ENCODE data around the gene UPF1.
A peak's percentile ranks its signal among the peaks of the same experiment; 100 is the strongest.

Gene UPF1

GRCh38 chr19:18876865-18877264, 45.1 kb downstream of the UPF1 start:
- no peak for DNase-seq

GRCh38 chr19:18878058-18878797, 46.5 kb downstream of the UPF1 start:
- DNase-seq = no peak

GRCh38 chr19:18878858-18879578, 47.3 kb downstream of the UPF1 start:
- no peak for DNase-seq

DNA sequence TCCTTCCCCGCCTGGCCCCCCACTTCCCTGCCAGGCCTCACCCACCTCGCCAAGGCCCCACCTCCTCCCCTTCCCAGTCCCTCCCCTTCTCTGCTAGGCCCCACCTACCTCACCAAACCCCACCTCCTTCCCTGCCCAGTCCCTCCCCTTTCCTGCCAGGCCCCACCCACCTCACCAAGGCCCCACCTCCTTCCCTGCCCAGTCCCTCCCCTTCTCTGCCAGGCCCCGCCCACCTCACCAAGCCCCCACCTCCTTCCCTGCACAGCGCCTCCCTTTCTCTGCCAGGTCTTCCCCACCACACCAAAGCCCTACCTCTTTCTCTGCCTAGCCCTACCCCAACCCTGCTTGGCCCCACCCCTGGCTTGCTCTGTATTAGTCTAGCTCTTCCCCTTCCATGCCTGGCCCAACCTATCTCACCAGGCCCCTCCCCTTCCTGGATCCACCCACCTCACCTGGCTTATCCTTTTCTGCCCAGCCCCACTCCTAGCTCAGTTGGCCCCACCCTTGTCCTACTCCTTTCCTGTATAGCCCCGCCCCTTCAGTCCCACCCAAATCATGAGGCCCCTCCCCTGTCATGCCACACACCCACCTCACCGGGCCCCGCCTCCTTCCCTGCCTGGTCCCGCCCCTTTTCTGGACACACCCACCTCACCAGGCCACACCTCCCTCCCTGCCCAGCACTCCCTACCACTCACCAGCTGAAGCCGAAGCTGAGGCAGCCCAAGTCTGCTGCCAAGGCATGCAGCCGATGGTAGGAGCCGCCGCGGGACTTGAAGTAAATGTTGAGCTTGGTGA, 48.0 kb downstream of the UPF1 start:
- DNase-seq = no peak

DNA sequence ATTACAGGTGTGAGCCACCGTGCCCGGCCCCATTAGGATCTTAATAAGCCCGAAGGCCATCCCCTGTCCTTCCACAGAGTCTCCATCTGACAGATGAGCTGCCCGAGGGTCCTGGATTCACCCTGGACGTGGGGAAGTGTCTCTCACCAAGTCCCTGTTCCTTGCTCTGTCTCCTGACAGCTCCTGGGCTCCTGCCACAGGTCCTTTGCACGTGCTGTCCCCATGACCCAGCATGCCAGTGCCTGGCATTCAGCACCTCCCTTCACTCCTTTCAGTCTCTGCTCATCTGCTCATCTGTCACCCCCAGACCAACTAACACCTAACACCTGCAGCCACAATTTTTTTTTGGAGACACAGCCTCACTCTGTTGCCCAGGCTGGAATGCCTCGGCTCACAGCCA, 49.7 kb downstream of the UPF1 start:
- DNase-seq = no peak

- DNase-seq = no peak
Measured at GRCh38 chr19:18883526-18884304, 52.0 kb downstream of the UPF1 start.

- no peak for DNase-seq
Measured at GRCh38 chr19:18886972-18887371, 55.2 kb downstream of the UPF1 start.

DNA sequence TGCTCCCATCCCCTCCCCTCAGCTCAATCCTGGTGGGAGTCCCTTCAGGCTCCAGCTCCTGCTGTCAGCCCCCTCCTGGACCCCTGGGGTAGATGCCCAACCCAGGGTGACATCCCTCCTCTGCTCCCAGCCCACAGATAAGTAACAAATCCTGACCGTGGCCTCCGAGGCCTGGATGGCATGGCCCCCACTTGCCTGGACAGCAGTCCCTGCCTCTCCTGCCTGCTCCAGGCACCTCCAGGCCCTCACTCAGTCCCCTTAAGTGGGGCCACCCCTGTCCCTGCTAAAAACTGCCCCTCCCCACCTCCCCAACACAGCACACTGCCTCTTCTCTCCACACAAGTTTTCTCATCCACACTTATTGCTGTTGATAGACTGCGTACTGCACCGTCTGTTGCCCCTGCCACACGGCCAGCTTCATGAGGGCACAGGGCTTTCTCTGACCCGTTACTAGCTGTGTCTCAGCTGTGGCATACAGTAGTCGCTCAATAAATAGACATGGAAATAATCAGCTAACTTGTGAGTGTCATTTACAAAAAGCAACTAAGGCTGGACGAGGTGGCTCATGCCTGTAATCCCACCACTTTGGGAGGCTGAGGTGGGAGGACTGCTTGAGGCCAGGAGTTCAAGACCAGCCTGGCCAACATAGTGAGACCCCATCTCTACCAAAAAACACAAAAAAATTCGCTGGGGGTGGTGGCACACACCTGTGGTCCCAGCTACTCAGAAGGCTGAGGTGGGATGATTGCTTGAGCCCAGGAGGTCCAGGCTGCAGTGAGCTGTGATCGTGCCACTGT, 58.4 kb downstream of the UPF1 start:
- no peak for DNase-seq

- no peak for DNase-seq
Measured at GRCh38 chr19:18893587-18894253, 62.0 kb downstream of the UPF1 start.

DNA sequence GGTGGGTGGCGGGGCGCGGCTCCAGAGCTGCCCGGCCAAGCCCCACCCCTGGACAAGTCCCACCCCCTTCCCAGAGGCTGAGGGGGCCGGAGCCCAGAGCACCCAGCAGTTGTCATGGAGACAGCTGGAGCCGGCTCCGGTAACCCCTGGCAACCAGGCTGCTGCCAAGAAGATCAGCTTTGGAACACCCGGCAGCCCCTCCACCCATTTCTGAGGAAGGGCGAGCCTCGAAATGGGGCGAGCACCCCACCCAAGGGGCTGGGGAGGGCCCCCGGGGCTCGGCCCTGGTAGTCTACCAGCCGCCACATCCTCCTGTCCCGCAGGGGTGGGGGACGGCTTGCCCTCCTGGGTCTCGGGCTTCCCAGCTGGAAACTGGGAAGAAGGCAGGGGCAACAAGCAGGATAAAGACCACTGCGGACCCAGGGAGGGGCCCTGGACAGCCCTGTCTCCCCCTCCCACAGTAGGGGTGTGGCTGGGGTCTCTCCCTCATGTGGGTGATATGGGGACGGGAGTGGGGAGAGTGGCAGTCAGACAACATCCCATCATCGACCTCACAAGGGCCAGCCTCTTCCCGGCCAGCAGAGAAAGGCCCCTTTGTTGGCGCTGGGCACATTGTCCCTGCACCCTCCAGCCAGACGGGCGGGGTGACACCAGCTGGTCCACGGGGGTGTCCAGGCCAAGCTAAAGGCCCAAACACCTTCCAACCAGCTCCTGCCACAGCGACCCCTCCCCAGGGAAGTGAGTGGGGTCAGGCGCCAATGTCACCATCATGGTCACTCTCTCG, 62.7 kb downstream of the UPF1 start:
- peak; percentile 96 for DNase-seq

GRCh38 chr19:18895038-18895823, 63.5 kb downstream of the UPF1 start:
- peak; percentile 10 for DNase-seq

- peak; percentile 31 for DNase-seq
Measured at GRCh38 chr19:18895824-18896341, 64.1 kb downstream of the UPF1 start, which contains the start of gene CERS1. Gene CERS1, minus strand, starts transcription at chr19:18896158. Its CDS starts 86 bp downstream, at chr19:18896072.

DNA sequence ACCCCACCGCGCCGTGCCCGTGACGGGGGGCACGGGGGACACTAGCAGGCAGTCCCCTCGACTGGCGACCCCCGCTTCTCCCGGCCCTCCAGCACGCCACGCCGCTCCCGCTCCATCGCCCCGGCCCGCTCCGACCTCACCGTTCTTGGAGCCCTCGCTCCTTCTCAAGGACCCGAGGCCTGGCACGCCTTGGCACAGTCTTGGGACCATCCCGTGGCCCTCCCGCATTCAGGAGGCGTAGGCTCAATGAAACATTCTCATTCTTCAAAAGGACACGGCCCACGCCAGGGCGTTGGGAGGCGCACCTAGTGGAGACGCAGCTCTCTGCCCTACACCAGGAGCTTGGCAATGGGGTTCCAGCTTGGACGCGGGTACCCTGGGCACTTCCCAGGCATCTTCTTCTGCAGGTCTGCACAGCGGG, 64.7 kb downstream of the UPF1 start:
- DNase-seq = no peak

DNA sequence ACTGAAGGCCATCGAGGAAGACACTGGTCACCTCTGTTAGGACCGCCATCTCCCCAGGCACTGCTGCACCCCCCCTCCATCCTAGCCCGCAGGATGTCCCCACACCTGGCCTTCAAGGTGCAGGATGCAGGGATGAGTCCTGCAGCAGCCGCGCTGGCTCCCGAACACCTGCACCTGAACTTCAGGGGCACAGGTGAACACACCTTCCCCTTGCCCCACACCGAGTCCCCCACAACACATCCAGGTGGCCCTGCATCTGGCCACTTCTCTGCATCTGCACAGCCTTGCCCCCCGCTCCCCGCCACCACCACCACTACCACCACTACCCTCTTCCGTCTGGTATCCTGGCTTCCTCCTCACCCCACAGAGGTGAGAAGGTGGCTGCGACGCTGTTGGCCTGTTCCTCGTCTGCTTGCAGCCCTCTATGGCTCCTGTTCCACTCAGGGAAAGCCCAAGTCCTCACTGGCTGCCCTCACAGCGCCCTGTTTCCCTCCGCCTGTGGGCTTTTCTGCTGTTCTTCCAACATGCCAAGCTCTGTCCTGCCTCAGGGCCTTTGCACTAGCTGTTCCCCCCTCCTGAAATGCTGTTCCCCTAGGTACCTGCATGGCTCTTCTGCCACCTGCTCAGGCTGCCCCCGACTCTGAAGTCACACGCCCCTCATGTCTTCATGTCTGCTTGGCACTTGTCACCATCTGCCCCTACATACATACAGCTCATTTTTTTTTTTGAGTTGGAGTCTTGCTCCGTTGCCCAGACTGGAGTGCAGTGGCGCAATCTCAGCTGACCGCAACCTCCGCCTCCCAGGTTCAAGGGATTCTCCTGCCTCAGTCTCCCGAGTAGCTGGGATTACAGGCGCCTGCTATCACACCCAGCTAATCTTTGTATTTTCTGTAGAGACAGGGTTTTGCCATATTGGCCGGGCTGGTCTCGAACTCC, 65.6 kb downstream of the UPF1 start:
- DNase-seq = no peak

DNA sequence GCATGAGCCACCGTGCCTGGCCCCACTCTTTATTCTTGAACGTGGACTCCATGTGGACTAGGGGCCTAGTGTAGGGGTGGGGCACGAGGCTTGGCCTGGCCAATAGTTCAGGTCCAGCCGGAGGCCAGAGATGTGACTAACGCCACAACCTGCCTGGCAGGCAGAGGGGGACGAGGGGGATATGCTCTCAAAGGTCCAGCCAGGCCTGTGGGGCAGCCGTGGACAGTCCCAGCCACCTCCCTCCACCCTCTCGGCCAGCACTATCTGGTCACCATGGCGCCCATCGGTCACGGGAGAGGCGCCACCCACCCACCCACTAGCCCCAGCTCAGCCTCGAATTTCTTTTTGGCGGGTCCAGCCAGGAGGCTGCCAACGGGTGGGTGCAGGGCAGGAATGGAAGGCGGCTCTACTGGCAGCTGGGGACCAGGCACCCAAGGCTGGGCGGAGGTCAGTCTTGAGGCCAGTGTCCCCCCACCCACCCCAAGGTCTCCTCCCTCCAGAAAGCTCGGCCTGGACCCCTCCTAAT, 66.4 kb downstream of the UPF1 start:
- no peak for DNase-seq

DNA sequence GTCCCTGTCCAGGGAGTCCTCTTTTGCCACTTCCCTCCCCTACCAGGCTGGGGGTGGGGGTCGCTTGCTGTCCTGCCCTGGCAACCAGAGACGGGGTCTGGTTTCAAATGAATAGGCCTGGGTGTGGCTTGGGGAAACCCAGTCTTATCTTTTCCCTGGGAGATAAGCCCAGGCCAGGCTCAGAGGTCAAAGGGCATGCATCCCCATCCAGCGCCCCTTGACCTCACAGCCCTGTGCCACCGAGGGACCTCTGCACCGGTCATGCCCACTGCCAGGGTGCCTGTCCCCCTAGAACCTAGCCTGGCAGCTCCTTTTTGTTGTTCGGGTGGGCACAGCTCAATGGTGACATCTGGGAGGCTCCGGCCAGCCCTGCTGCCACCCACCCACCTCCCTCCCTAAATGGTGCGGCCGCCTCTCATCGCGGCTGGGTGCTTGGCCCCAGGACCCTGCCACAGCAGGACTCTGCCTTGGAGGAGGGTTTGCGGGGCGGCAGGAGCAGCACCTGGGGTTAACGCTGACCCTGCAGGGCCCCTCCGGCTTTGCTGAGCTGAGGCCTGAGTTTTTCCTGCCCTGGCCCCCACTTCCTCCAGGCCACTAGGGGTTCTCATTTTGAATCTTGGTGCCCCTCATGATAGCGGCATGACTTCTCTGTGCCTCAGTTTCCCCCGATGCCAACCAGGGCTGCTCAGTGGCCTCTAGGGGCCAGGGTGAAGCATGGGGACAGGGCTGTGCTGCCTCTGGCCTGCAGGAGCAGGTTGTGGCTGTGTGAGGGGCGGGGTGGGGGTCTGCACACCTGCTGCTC, 67.0 kb downstream of the UPF1 start:
- DNase-seq = no peak

All from NCI-H1105 (cell line).